Measurements from ENCODE around the gene HUWE1. TPM values are rescaled to one million over a fixed set of nuclear protein-coding genes. Genes with fewer than 3 reads are reported as not detected.

The HUWE1 gene
- total RNA-seq, 2 donors from 2014 or later: 316 to 325 TPM

GRCh38 chrX:53729751-53730150 is 43.2 kb upstream of the HUWE1 start:
- no peak overlapping the region for H3K9ac ChIP-seq (ENCODE audit: extremely low read depth, low read length, poor library complexity, severe bottlenecking)
- Mint-ChIP-seq H3K4me3 (no peak overlapping the region), H3K27me3 (ENCODE audit: insufficient read depth) (no peaks in the 10 kb centered on the region), H3K4me1 (no peaks in the 10 kb centered on the region), H3K27ac (no peak overlapping the region), H3K36me3 (ENCODE audit: low read depth) (peaks cover 2% of the 10 kb centered on the region), H3K9me3 (peaks cover 67% of the 10 kb centered on the region)
- WGBS, 2 experiments (ENCODE audit: insufficient coverage in 1 of 2, insufficient read length in 1 of 2): no CpG with 5 or more reads among the region's 1 CpG
- no peaks in the 10 kb centered on the region for H3K4me1 ChIP-seq (ENCODE audit: control insufficient read depth, insufficient read depth, low read length)
- no peak overlapping the region for H3K4me3 ChIP-seq (ENCODE audit: low read length)
- TF ChIP-seq CTCF (conservative IDR thresholded peaks at IDR 0.05): no peak
- no peaks in the 10 kb centered on the region for H3K27me3 ChIP-seq (ENCODE audit: control insufficient read depth, insufficient read depth, low read length, poor library complexity, severe bottlenecking)
- no peak for DNase-seq
- H3K27ac ChIP-seq (ENCODE audit: low read depth, low read length): no peak overlapping the region
- H3K9me3 ChIP-seq (ENCODE audit: control insufficient read depth, low read length): no peaks in the 10 kb centered on the region
- H3K36me3 ChIP-seq (ENCODE audit: control insufficient read depth, insufficient read depth, low read length): no peaks in the 10 kb centered on the region

GRCh38 chrX:53728506-53728905 is 42.0 kb upstream of the HUWE1 start:
- Mint-ChIP-seq H3K4me3 (no peak overlapping the region), H3K9me3 (peaks cover 71% of the 10 kb centered on the region), H3K36me3 (ENCODE audit: low read depth) (peaks cover 2% of the 10 kb centered on the region), H3K4me1 (no peaks in the 10 kb centered on the region), H3K27me3 (ENCODE audit: insufficient read depth) (no peaks in the 10 kb centered on the region), H3K27ac (no peak overlapping the region)
- 96% methylated on average over 1 of the region's 2 CpGs; no CpG with 5 or more reads in 1 of the 2 experiments for WGBS, 2 experiments (ENCODE audit: insufficient coverage in 1 of 2, insufficient read length in 1 of 2)
- Histone ChIP-seq H3K9me3 (ENCODE audit: control insufficient read depth, low read length) (no peaks in the 10 kb centered on the region), H3K27me3 (ENCODE audit: control insufficient read depth, insufficient read depth, low read length, poor library complexity, severe bottlenecking) (no peaks in the 10 kb centered on the region), H3K4me3 (ENCODE audit: low read length) (no peak overlapping the region), H3K27ac (ENCODE audit: low read depth, low read length) (no peak overlapping the region), H3K9ac (ENCODE audit: extremely low read depth, low read length, poor library complexity, severe bottlenecking) (no peak overlapping the region), H3K36me3 (ENCODE audit: control insufficient read depth, insufficient read depth, low read length) (no peaks in the 10 kb centered on the region), H3K4me1 (ENCODE audit: control insufficient read depth, insufficient read depth, low read length) (no peaks in the 10 kb centered on the region)
- no peak for DNase-seq
- TF ChIP-seq CTCF (conservative IDR thresholded peaks at IDR 0.05): no peak

- Mint-ChIP-seq H3K27ac (no peak overlapping the region), H3K4me1 (no peaks in the 10 kb centered on the region), H3K27me3 (ENCODE audit: insufficient read depth) (no peaks in the 10 kb centered on the region), H3K36me3 (ENCODE audit: low read depth) (peaks cover 2% of the 10 kb centered on the region), H3K4me3 (no peak overlapping the region), H3K9me3 (peaks cover 68% of the 10 kb centered on the region)
- H3K4me3 ChIP-seq (ENCODE audit: low read length): no peak overlapping the region
- no peaks in the 10 kb centered on the region for H3K9me3 ChIP-seq (ENCODE audit: control insufficient read depth, low read length)
- no peaks in the 10 kb centered on the region for H3K36me3 ChIP-seq (ENCODE audit: control insufficient read depth, insufficient read depth, low read length)
- no peaks in the 10 kb centered on the region for H3K4me1 ChIP-seq (ENCODE audit: control insufficient read depth, insufficient read depth, low read length)
- no peak for TF ChIP-seq CTCF (conservative IDR thresholded peaks at IDR 0.05)
- 87 to 94% methylated on average over 3 to 5 of the region's 5 CpGs for WGBS, 2 experiments (ENCODE audit: insufficient coverage in 1 of 2, insufficient read length in 1 of 2)
- no peaks in the 10 kb centered on the region for H3K27me3 ChIP-seq (ENCODE audit: control insufficient read depth, insufficient read depth, low read length, poor library complexity, severe bottlenecking)
- H3K27ac ChIP-seq (ENCODE audit: low read depth, low read length): no peak overlapping the region
- H3K9ac ChIP-seq (ENCODE audit: extremely low read depth, low read length, poor library complexity, severe bottlenecking): no peak overlapping the region
- no peak for DNase-seq
These were observed 38.4 kb upstream of the HUWE1 start for GRCh38 chrX:53724872-53725271.
